Activated T-helper 17 cell treated with anti-CD3 and anti-CD28 coated beads, Interleukin-2, amount 50 U/mL, for 72 hours (primary cell): Measurements from ENCODE around the gene STARD5. TPM values are rescaled to one million over a fixed set of nuclear protein-coding genes. Genes with fewer than 3 reads are reported as not detected.
A peak's percentile ranks its signal among the peaks of the same experiment; 100 is the strongest.

Experiments used
- ATAC-seq: fragments of 150-1000 bp; cut with Tn5 transposase; replicated peaks from 2 replicates; pipeline ENCODE4 v1.10.0; 2021; ENCODE audit warnings: mild to moderate bottlenecking, moderate library complexity
- H3K27ac Mint-ChIP-seq: one replicate; pipeline ENCODE4 v1.8.0; 2022; ENCODE audit warnings: mixed read lengths
- H3K27me3 Mint-ChIP-seq: one replicate; pipeline ENCODE4 v1.8.0; 2022; ENCODE audit warnings: mixed read lengths
- H3K36me3 Mint-ChIP-seq: one replicate; pipeline ENCODE4 v1.8.0; 2022; ENCODE audit warnings: low read depth, mild to moderate bottlenecking, mixed read lengths
- H3K4me1 Mint-ChIP-seq: one replicate; pipeline ENCODE4 v1.8.0; 2022; ENCODE audit warnings: mixed read lengths
- H3K4me3 Mint-ChIP-seq: one replicate; pipeline ENCODE4 v1.8.0; 2022; ENCODE audit warnings: mild to moderate bottlenecking, mixed read lengths
- H3K9me3 Mint-ChIP-seq: one replicate; pipeline ENCODE4 v1.8.0; 2022; ENCODE audit warnings: mixed read lengths
- total RNA-seq, 2 donors: library from RNA; stranded (reverse); gene quantifications; one replicate each; pipeline ENCODE4 v1.2.3, GENCODE V29; 2022

Gene STARD5
- total RNA-seq, 2 donors from 2014 or later = 5.9 to 8.8 TPM

DNA sequence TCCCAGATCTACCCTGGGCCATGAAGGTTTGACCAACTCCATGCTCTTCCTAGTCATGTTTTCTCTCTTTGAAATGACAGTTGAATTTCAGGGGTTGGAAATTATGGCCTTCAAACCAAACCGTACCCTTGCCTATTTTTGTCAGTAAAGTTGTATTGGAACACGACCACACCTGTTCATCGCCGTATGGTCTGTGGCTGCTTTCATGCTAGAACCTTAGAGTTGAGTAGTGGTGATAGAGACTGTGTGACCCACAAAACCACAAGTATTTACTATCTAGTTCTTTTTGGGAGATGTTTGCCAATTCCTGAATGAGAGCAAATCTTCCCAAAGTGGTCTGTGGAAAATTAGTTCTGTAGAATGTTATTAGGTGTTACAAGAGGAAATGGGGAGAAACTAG lies 24.0 kb upstream of the STARD5 start:
- Mint-ChIP-seq H3K4me1 (no peaks in the 10 kb centered on the region), H3K9me3 (no peaks in the 10 kb centered on the region), H3K27me3 (peaks cover 3% of the 10 kb centered on the region), H3K36me3 (no peaks in the 10 kb centered on the region), H3K27ac (no peak overlapping the region), H3K4me3 (no peak overlapping the region)
- no peak for ATAC-seq

DNA sequence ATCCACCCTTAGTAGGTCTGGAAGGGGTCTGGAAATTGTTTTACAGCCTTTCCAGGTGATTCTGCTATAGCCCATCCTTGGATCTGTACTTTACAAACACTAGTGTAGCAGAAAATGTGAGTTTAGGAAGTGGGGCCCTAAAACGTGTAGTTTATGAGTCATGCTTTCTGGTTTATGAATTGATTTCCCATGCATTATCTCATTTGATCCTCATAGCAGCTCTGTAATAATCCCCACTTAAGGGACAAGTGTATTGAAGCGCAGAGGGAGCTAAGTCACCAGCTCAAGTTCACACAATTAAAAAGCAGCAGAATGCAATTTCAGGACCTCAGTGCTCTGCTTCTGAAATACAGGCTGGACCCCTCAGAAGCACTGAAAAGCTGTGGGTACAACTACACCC lies 22.7 kb upstream of the STARD5 start:
- H3K4me3 Mint-ChIP-seq = no peak overlapping the region
- H3K27me3 Mint-ChIP-seq = peaks cover 3% of the 10 kb centered on the region
- no peaks in the 10 kb centered on the region for H3K9me3 Mint-ChIP-seq
- no peaks in the 10 kb centered on the region for H3K36me3 Mint-ChIP-seq
- ATAC-seq = no peak
- no peaks in the 10 kb centered on the region for H3K4me1 Mint-ChIP-seq
- H3K27ac Mint-ChIP-seq = no peak overlapping the region

DNA sequence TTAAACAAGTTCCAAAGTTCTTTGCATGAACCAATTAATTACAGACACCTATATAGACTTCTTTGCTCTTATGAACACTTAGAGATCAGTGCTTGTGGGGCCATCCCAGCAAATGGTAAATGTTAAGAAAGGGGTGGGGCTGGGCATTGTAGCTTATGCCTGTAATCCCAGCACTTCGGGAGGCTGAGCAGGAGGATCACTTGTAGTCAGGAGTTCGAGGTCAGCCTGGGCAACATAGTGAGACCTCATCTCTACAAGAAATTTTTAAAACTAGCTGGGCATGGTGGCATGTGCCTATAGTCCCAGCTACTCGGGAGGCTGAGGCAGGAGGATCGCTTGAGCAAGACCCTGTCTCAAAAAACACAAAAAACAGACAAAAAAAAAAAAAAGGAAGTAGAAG lies 19.4 kb upstream of the STARD5 start:
- Mint-ChIP-seq H3K4me1 (no peaks in the 10 kb centered on the region), H3K27me3 (peaks cover 8% of the 10 kb centered on the region), H3K4me3 (no peak overlapping the region), H3K27ac (no peak overlapping the region), H3K9me3 (no peaks in the 10 kb centered on the region), H3K36me3 (no peaks in the 10 kb centered on the region)
- ATAC-seq = no peak

DNA sequence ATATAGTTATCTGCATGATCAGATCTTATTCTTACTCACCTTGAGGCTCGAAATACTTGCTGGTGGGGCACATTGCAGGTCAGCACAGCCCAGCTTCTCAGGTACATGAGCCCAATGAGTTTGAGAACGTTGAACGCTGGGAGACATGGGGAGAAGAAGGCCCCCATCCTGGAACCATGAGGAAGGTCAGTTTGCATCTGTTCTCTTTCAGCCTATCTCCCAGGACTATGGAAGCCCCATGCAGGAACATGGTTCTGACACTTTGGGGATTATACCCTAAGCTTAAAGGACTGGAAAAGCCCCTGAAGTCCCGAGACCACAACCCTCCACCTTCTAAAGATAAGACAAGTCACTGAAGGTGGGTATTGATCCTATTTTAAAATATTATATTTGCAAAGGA lies 17.4 kb upstream of the STARD5 start:
- no peaks in the 10 kb centered on the region for H3K36me3 Mint-ChIP-seq
- no peak overlapping the region for H3K4me3 Mint-ChIP-seq
- H3K27me3 Mint-ChIP-seq = peaks cover 8% of the 10 kb centered on the region
- H3K4me1 Mint-ChIP-seq = no peaks in the 10 kb centered on the region
- no peak for ATAC-seq
- no peak overlapping the region for H3K27ac Mint-ChIP-seq
- no peaks in the 10 kb centered on the region for H3K9me3 Mint-ChIP-seq

DNA sequence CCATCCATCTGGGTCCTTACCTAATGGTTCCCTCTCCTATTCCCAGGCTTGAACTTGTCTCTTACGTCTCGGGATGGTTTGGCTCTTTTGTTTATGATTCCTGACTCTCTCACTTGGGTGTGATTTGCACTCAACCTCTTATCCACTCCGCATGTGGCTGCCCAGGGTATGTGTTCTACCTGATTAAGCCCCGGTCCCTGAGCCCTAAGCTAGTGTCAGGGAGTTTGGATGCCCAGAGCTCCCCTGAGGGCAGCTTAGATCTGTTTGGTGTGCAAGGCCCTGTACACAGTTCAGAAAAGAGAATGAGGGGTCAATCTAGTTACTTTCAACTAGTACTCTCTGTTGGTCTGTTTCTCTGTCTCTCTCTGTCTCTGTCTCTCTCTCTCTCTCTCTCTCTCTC lies 15.9 kb upstream of the STARD5 start:
- no peaks in the 10 kb centered on the region for H3K9me3 Mint-ChIP-seq
- H3K36me3 Mint-ChIP-seq = no peaks in the 10 kb centered on the region
- ATAC-seq = no peak
- H3K27ac Mint-ChIP-seq = peak overlapping the region; percentile 74
- peaks cover 8% of the 10 kb centered on the region for H3K27me3 Mint-ChIP-seq
- H3K4me3 Mint-ChIP-seq = no peak overlapping the region
- H3K4me1 Mint-ChIP-seq = no peaks in the 10 kb centered on the region

DNA sequence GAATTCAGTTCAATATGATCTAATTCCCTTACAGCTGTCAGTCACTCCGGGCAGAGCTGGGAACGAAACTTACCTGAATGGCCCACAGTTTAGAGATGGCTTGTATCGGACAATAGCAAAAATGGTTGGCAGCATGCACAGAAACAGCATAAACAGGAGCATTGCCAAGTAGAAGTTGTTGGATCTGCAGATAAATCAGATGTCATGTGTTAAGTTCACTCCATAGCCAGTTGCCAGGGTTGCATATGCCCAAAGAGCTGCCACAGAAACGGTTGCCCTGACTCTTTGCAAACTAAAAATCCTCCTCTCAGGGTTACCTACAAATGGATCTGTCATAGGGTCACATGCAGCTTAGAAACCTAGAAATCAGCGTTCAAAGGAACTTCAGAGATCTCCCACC lies 15.4 kb upstream of the STARD5 start:
- H3K27ac Mint-ChIP-seq = no peak overlapping the region
- peaks cover 5% of the 10 kb centered on the region for H3K27me3 Mint-ChIP-seq
- no peak overlapping the region for H3K4me3 Mint-ChIP-seq
- ATAC-seq = no peak
- H3K36me3 Mint-ChIP-seq = no peaks in the 10 kb centered on the region
- H3K9me3 Mint-ChIP-seq = no peaks in the 10 kb centered on the region
- no peaks in the 10 kb centered on the region for H3K4me1 Mint-ChIP-seq

DNA sequence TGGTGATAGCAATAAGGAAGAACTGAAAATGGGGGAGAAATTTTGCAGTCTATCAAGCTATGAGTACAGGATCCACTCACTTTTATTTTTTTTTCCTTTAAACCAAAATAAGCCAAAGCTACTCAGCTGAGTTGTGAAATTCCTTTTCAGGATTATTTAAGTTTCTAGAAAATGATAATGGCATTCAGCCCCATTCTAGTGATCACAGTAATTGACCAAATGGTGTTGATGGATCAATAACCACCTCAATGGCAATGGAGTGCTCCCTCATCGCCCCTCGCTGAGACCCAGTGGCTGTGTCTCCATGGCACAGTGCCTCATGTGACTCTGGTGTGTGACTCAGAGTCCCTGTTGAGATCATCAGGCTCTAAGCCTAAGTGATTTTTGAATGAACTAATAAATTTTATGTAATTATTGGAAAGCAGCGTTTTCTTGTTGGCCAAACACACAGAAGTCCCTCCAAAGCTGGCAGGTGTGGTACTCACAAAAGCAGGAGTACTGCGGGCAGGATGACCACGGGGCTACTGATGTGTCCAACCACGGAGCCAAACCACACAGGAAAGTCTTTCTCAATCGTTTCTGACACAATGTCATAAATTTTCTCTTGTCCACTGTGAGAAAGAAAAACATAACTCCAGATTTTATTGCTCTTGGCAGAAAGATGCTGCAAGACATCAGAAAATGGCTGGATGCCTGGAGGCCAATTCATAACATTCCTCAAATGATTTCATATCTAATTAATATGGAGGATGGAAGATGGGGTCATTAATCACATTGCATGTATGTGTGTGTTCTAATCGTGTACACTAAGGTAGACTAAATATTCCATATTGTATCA lies 14.4 kb upstream of the STARD5 start:
- H3K9me3 Mint-ChIP-seq = no peaks in the 10 kb centered on the region
- no peak for ATAC-seq
- H3K36me3 Mint-ChIP-seq = no peaks in the 10 kb centered on the region
- H3K27ac Mint-ChIP-seq = no peak overlapping the region
- H3K27me3 Mint-ChIP-seq = peaks cover 5% of the 10 kb centered on the region
- no peak overlapping the region for H3K4me3 Mint-ChIP-seq
- H3K4me1 Mint-ChIP-seq = no peaks in the 10 kb centered on the region

DNA sequence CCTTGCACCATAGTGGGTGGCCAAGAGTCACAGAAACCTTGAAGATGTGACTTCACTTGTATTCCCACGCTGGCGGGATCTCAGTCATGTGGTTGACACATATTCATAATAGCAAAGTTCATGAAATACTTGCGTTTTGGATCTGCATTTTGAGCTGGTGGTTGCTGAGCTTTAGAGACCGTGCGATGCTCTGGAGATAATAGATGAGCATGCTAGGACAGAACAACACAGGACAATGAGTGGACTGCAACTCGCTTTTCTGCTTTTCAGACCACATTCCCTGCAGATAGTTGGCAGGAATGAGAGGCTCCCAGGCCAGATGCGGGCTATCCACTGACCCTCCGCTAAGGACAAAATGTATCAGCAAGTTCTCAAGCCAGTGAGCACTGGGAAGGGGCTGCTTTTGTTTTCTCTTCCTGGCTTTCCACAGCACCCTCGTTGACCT lies 13.8 kb upstream of the STARD5 start:
- peaks cover 5% of the 10 kb centered on the region for H3K27me3 Mint-ChIP-seq
- no peaks in the 10 kb centered on the region for H3K4me1 Mint-ChIP-seq
- H3K4me3 Mint-ChIP-seq = no peak overlapping the region
- H3K27ac Mint-ChIP-seq = no peak overlapping the region
- no peaks in the 10 kb centered on the region for H3K36me3 Mint-ChIP-seq
- no peaks in the 10 kb centered on the region for H3K9me3 Mint-ChIP-seq
- ATAC-seq = peak; percentile 24

DNA sequence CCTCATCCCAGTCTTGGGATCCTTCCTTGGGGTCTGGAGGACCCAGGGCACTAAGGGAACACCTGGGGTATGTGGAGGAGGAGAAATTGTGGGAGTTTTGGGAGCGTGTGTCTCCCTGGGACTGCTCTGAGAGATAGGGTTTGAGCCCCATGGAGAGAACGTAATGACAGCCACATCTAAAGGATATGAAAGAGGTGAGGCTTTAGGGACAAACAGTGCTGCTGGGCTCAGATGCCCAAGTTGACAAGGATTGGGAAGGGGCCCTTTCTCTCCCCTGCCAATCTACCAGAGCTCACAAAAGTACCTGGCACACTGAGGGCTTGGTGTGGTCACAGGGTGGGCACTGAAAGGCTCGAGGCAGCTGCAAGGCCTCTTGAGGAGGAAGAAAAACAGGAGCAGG lies 13.3 kb upstream of the STARD5 start:
- peaks cover 5% of the 10 kb centered on the region for H3K27me3 Mint-ChIP-seq
- no peak overlapping the region for H3K27ac Mint-ChIP-seq
- ATAC-seq = no peak
- no peak overlapping the region for H3K4me3 Mint-ChIP-seq
- no peaks in the 10 kb centered on the region for H3K9me3 Mint-ChIP-seq
- no peaks in the 10 kb centered on the region for H3K36me3 Mint-ChIP-seq
- no peaks in the 10 kb centered on the region for H3K4me1 Mint-ChIP-seq

DNA sequence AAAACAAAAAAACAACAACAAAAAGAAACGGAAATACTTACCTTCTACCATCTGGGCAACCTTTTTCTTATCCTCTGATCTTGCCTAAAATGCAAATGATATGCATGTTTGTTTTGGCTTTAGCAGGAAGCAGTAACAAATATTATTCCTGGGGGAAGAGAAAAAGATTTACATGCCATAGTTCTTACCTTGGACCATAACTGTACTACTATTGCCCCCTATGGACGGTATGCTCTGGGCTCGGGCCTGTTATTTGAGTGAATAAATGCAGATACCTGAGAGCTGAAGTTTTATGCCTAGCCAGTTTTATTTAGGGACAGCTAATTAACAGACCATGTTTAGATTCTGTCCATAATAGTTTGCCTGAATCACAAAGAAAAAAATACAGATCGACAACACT lies 12.6 kb upstream of the STARD5 start:
- Mint-ChIP-seq H3K36me3 (no peaks in the 10 kb centered on the region), H3K4me3 (no peak overlapping the region), H3K4me1 (no peaks in the 10 kb centered on the region), H3K27ac (peak overlapping the region; percentile 18), H3K27me3 (peaks cover 5% of the 10 kb centered on the region), H3K9me3 (no peaks in the 10 kb centered on the region)
- ATAC-seq = peak; percentile 60

DNA sequence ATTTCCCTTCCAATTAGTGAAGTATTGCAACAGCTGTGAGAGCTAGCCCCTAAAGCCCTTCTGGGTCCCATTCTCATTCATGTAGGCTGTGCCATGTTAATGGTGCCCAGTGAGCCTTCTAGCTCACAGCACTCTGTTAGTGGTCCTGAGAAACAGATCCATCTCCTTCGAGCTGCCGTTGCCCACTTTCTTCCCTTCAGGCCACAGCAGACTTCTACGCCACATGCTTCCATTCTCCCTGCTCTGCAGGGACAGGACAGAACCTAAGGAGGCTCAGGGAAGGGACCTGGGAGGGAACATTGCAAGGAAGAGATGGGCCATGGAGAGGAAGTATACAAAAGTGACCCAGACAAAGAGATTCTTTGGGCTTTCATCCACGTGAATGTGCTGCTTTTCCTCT lies 11.7 kb upstream of the STARD5 start:
- ATAC-seq = no peak
- Mint-ChIP-seq H3K27me3 (peaks cover under 1% of the 10 kb centered on the region), H3K36me3 (no peaks in the 10 kb centered on the region), H3K27ac (no peak overlapping the region), H3K4me1 (no peaks in the 10 kb centered on the region), H3K9me3 (no peaks in the 10 kb centered on the region), H3K4me3 (no peak overlapping the region)

DNA sequence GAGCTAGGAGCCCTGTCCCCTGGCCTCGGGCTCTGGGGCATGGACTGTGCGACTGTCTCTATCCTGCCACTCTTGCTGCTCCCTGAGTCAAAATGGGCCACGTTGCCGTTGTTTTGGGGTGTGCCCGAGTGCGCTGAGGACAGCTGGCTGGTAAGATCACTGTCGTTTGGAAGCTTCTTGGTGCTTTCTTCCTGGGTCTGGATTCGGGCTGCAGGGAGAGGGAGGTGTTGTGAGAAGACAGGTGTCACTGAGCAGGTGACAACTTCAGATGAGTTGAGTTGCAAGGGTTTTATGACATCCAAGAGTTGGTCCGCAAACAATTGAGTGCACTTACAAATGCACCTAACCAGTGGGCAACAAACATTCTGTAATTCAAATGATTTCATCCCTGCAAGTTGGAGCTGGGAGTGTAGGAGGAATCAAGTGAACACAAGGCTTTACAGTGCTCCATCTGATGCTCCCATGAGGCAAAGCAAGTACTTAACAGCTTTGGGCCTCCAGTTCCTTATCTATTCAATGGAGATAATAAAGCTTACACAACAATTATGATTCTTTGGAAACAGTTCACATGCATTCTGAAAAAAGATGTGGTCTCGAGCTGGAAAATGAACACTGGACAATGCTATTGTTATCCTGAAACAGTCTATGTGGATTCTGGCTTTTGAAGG lies 11.0 kb upstream of the STARD5 start:
- no peak overlapping the region for H3K4me3 Mint-ChIP-seq
- H3K27ac Mint-ChIP-seq = no peak overlapping the region
- H3K9me3 Mint-ChIP-seq = no peaks in the 10 kb centered on the region
- no peak for ATAC-seq
- no peaks in the 10 kb centered on the region for H3K4me1 Mint-ChIP-seq
- no peaks in the 10 kb centered on the region for H3K36me3 Mint-ChIP-seq
- H3K27me3 Mint-ChIP-seq = no peaks in the 10 kb centered on the region

DNA sequence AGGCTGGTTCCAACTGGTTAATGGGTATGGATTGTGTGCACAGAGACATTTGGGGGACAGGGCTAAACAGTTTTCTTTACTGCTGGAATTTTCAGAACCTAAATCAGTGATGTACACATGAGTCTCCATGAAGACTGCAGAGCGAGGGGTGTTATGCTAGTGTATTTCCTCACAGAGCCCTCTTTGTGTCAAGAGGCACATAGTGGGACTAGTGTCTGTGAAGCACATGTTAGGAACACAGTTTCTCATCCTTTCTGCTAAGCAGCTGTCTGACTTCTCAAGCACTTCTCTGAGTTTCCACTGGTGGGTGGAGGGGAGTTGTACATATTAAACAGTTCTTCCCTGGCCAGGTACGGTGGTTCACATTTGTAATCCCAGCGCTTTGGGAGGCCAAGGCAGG lies 9.4 kb upstream of the STARD5 start:
- no peak for ATAC-seq
- H3K4me3 Mint-ChIP-seq = no peak overlapping the region
- H3K27me3 Mint-ChIP-seq = no peaks in the 10 kb centered on the region
- no peaks in the 10 kb centered on the region for H3K9me3 Mint-ChIP-seq
- H3K4me1 Mint-ChIP-seq = no peaks in the 10 kb centered on the region
- no peaks in the 10 kb centered on the region for H3K36me3 Mint-ChIP-seq
- no peak overlapping the region for H3K27ac Mint-ChIP-seq

DNA sequence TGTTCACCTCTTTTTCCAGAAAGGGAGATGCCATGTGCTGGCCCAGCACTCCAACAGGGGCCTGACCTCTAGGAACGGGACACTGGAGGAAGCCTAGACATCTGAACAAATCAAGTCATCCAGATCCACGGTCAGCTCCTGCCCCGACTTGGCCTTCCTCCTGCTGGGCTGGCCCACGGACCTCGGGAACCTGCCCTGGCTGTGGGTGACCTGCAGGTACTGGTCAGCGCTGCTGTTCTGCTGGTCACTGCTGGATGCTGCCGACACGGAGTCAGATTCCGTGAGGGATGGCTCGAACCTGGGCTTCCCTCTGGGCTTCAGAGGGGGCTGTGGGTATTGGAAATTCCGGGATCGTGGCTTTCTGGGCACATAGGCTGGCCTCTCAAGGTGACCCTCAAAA lies 8.4 kb upstream of the STARD5 start:
- H3K36me3 Mint-ChIP-seq = no peaks in the 10 kb centered on the region
- no peak for ATAC-seq
- no peaks in the 10 kb centered on the region for H3K27me3 Mint-ChIP-seq
- H3K4me3 Mint-ChIP-seq = no peak overlapping the region
- H3K9me3 Mint-ChIP-seq = no peaks in the 10 kb centered on the region
- no peaks in the 10 kb centered on the region for H3K4me1 Mint-ChIP-seq
- no peak overlapping the region for H3K27ac Mint-ChIP-seq

DNA sequence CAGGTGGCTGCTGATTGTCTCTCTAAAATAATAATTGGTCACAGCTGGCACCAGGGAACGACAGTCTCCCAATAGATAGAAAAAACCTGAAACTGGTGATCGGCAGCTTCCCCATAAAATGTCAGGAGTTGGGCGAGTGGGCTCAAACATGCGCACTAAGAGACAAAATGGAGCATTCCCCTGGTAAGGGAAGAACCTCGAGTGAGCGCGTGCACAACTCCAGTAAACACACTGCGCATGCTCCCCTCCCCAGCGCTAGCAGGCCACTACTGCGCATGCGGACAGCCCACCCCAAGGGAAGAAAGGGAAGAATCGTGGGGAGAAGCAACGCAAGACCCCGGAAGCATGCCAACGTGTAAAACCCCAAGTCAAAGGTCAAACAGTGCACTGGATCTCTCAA lies 7.7 kb upstream of the STARD5 start:
- Mint-ChIP-seq H3K27ac (no peak overlapping the region), H3K27me3 (no peaks in the 10 kb centered on the region), H3K36me3 (no peaks in the 10 kb centered on the region), H3K9me3 (no peaks in the 10 kb centered on the region), H3K4me1 (no peaks in the 10 kb centered on the region), H3K4me3 (no peak overlapping the region)
- ATAC-seq = no peak
